G401 (cell line): ENCODE results near the gene HUWE1. TPM values are rescaled to one million over a fixed set of nuclear protein-coding genes. Genes with fewer than 3 reads are reported as not detected.
"Not testable (repeated sequence)": the region's sequence is repeated elsewhere in the genome, so short reads cannot be mapped to it uniquely, and the experiment has no call there.

Experiments used
- DNase-seq: peaks from one replicate; pipeline ENCODE4 v3.0.0-alpha.2; 2015; ENCODE audit warnings: low spot score
- in situ Hi-C: cut with HindIII; loops from 2 replicates; pipeline ENCODE4 v1.10.0; 2016; ENCODE audit warnings: low sequenced_read_pairs, mixed read lengths
- total RNA-seq: library from RNA; depleted of rRNA; stranded (reverse); fragments of >200 nt; shearing (Covaris generic); gene quantifications from 2 replicates; pipeline ENCODE4 v1.2.3, GENCODE V29; 2014; rRNA removed

The HUWE1 gene, protein sequence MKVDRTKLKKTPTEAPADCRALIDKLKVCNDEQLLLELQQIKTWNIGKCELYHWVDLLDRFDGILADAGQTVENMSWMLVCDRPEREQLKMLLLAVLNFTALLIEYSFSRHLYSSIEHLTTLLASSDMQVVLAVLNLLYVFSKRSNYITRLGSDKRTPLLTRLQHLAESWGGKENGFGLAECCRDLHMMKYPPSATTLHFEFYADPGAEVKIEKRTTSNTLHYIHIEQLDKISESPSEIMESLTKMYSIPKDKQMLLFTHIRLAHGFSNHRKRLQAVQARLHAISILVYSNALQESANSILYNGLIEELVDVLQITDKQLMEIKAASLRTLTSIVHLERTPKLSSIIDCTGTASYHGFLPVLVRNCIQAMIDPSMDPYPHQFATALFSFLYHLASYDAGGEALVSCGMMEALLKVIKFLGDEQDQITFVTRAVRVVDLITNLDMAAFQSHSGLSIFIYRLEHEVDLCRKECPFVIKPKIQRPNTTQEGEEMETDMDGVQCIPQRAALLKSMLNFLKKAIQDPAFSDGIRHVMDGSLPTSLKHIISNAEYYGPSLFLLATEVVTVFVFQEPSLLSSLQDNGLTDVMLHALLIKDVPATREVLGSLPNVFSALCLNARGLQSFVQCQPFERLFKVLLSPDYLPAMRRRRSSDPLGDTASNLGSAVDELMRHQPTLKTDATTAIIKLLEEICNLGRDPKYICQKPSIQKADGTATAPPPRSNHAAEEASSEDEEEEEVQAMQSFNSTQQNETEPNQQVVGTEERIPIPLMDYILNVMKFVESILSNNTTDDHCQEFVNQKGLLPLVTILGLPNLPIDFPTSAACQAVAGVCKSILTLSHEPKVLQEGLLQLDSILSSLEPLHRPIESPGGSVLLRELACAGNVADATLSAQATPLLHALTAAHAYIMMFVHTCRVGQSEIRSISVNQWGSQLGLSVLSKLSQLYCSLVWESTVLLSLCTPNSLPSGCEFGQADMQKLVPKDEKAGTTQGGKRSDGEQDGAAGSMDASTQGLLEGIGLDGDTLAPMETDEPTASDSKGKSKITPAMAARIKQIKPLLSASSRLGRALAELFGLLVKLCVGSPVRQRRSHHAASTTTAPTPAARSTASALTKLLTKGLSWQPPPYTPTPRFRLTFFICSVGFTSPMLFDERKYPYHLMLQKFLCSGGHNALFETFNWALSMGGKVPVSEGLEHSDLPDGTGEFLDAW (N-terminal part only)
- 38.1 and 42.1 TPM in 2 replicates for total RNA-seq

DNA sequence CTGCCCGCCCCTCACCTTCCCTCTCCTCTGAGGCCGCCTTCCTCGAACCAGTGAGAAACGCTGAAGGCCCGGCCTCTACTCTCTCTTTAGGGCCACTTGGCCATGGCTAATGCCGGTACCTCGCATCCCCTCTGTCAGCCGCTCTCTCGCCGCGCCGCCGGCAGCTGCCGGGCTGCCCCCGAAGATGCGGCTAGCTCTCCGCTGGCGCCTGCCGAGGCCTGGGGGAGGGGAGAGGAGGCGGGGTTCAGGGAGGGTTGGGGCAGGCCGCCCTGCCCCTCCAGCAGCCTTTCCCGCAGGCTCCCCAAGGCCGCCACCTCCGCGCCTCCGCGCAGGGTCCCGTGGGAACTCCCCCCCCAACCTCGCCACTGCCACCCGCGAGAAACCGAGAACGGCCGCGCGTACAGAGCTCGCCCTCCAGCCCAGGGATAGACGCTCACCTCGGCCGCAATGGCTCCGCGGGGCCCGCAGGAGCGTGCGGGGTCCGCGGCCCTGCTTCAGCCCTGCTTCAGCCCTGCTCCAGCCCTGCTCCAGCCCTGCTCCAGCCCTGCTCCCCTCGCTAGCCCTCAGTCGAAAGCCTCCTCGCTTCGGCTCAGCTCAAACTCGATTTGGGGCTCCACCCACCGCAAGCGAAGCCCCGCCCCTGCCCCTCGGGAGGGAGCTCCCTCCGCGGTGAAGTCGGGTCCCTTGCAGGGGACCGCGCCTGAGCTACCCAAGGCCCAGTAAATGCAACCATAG, at the start of gene HUWE1:
Gene HUWE1, minus strand, starts transcription at position 569 of the 735 bp plus-strand sequence. CDS start 32,612 bp downstream, outside the sequence.
- DNase-seq, result peak; percentile 82
- in situ Hi-C loops, result no loop called here

DNA sequence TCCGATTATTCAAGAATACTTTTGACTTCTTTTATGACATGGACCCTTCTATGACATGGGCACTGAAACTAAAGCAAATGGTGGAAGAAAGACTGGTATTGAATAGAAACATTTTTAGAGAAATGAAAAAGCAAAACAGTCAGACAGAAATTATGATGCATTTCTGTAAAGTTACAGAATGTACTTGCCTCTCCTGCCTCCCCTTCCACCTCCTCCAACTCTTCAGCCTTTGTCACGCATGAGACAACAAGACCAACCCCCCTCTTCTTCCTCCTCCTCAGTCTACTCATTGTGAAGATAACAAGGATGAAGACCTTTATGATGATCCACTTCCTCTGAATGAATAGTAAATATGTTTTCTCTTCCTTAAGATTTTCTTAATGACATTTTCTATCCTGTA, 46.3 kb upstream of the HUWE1 start:
- in situ Hi-C loops, result no loop called here
- DNase-seq, result no peak

DNA sequence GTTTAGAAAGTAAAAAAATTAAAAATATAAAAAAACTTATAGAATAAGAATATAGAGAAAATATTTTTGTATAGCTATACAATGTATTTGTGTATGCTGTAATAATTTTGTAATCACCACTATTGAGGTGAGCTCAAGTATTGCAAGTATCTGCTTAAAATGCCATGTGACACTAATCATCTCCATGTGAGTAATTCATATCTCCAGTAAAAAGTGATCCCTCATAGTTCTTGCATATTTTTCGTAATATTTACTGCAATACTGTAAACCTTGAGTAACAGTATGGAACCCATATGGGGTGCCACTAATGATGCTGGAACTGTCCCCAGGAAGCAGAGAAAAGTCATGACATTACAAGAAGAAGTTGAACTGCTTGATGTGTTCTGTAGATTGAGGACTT, 43.2 kb upstream of the HUWE1 start:
- in situ Hi-C loops, result no loop called here
- DNase-seq, result no peak

DNA sequence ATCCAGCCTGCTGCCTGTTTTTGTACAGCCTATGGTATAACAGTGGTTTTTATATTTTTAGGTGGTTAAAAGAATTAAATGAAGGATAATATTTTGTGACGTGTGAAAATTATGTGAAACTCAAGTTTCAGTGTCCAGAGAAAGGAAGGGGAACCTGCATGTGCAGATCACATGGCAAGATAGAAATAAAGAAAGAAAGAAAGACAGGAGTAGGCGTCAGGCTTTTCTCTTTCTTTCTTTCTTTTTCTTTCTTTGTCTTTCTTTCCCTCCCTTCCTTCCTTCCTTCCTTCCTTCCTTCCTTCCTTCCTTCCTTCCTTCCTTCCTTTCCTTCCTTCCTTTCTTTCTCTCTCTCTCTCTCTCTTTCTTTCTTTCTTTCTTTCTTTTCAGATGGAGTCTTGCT, 42.0 kb upstream of the HUWE1 start:
- no peak for DNase-seq
- in situ Hi-C loops, result no loop called here

DNA sequence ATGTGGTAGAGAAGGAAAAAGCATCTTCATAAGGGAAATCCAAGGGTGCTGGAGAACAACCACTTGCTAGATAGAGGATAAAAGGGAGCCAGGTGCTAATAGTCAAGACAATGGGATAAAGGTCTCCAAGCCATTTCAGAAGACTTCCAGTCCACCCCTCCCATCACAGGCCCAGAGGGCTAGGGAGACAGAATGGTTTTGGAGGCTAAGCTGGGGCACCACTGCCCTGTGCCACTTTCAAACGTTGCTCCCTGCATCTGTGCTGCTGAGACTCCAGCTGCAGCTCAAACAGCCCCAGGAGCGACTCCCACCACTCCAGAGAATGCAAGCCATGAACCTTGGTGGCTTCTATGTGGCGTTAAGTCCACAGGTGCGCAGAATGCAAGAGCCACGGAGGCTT, 38.4 kb upstream of the HUWE1 start:
- no peak for DNase-seq
- in situ Hi-C loops, result no loop called here

DNA sequence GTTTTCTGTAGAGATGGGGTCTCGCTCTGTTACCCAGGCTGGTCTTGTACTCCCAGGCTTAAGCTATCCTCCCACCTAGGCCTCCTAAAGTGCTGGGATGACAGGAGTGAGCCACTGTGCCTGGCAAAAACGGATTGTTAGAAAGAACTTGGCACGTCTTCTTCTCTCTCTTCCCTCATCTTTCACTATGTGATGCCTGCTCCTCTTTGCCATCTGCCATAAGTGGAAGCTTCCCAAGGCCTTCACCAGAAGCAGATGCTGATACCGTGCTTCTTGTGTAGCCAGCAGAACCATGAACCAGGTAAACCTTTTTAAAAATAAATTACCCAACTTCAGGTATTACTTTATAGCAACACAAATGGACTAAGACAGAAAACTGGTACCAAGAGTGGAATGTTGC, 36.9 kb upstream of the HUWE1 start:
- in situ Hi-C loops, result no loop called here
- DNase-seq, result peak; percentile 67

DNA sequence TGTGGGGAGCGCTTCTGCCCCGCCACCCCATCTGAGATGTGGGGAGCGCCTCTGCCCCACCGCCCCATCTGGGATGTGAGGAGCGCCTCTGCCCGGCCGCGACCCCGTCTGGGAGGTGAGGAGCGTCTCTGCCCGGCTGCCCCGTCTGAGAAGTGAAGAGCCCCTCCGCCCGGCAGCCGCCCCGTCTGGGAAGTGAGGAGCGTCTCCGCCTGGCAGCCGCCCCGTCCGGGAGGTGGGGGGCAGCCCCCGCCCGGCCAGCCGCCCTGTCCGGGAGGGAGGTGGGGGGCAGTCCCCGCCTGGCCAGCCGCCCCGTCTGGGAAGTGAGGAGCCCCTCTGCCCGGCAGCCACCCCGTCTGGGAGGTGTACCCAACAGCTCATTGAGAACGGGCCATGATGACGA, 35.1 kb upstream of the HUWE1 start:
- in situ Hi-C loops, DNase-seq: not testable (repeated sequence)

DNA sequence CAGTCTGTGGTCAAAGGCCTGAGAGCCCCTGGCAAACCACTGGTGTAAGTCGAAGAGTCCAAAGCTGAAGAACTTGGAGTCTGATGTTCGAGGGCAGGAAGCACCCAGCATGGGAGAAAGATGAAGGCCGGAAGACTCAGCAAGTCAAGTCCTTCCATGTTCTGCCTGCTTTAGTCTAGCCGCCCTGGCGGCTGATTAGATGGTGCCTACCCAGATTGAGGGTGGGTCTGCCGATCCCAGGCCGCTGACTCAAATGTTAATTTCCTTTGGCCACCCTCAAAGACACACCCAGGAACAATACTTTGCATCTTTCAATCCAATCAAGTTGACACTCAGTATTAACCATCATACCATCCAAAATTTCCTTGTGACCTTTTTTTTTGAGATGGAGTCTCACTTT, 33.1 kb upstream of the HUWE1 start:
- in situ Hi-C loops, DNase-seq: not testable (repeated sequence)

DNA sequence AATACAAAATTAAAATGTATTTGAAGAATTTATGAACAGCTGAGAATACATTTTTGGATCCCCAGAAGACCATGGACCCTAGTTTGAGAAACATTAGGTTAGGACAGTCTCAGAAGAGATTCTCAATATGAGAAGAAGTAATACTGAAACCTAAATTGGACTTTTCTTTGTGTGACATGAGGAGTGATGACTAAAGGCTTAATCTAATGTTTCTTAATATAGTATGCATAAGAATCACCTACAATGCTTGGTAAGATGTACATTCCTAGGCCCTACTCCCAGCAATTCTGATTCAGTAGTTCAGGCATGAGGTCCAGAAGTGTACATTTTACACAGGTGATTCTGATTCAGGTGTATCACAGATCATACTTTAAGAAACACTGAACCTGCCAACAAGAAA, 31.6 kb upstream of the HUWE1 start:
- no peak for DNase-seq
- in situ Hi-C loops, result no loop called here

DNA sequence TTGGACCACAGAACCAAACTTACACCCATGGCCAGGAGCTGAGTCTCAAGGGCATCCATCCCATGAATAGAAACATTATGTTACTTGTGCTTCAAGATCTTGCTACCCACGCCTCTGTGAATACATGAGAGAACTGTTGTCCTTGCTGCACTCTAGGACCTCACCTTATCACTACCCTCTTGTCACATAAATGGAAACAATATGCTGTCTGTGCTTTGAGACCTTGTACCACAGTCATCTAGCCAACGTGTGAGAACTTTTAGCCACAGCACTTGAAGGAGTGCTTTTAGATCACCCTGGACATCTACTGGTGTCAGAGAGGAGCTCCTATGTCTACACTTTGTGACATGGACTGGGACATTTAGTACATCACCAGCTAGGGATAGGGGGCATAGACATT, 30.7 kb upstream of the HUWE1 start:
- no peak for DNase-seq
- in situ Hi-C loops, result no loop called here

DNA sequence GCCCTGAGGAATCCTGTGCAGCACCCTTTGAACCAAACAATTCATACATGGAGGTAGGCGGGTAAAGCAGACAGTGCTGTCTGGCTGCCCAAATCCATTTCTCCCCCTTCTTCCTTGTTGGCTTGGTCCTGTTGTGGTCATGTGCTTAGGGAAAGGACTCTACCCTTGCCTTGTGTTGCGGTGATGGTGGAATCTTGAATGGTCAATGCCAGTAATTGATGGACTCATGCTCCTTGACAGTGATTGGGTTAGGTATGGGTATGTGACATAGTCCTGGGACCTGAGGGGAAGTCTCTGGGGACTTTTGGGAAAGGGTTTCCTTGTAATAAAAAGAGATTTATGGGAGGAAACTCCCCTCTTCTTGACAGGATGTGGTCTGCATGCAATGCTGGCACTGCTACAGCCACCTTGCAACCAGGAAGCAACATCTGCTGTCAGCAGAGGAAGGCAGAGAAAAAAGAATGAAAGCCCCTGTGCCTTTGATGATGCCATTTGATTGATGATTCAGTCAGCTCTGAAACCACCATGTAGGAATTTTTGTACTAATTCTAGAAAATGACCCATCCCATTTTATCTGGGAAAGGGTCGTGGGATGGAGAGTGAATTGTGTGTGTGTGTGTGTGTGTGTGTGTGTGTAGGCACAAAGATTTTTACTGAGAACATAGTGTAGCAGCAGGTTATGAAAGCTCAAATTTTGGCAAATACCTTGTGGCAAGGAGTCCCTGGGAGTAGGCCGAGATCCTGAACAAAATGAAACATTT, 30.0 kb upstream of the HUWE1 start:
- in situ Hi-C loops, result no loop called here
- no peak for DNase-seq

DNA sequence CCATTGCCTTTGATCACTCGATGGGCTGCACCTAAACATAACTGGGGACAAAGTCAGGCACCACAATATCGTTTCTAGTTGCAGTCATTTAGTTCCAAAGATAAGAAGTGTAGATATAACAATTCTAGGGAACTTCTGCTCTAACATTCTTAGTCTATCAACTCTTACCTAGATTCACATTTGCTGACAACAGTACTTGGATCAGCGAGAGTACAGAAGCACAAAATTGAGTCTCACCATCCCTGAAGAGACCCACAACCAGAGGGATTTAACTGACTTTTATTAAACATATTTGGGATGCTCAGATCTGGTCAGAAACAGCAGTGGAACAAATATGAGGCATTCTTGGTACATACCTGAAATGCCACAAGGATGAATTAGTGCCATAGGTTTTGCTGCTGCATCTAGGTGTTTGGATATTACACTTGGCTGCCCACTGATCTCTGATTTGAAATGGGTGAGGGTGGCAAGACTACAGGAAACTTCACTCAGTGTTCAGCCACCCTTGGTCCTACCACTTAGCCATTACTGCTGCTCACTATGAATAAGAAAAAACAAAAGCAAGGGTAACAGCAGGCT, 28.9 kb upstream of the HUWE1 start:
- no peak for DNase-seq
- in situ Hi-C loops, result no loop called here

DNA sequence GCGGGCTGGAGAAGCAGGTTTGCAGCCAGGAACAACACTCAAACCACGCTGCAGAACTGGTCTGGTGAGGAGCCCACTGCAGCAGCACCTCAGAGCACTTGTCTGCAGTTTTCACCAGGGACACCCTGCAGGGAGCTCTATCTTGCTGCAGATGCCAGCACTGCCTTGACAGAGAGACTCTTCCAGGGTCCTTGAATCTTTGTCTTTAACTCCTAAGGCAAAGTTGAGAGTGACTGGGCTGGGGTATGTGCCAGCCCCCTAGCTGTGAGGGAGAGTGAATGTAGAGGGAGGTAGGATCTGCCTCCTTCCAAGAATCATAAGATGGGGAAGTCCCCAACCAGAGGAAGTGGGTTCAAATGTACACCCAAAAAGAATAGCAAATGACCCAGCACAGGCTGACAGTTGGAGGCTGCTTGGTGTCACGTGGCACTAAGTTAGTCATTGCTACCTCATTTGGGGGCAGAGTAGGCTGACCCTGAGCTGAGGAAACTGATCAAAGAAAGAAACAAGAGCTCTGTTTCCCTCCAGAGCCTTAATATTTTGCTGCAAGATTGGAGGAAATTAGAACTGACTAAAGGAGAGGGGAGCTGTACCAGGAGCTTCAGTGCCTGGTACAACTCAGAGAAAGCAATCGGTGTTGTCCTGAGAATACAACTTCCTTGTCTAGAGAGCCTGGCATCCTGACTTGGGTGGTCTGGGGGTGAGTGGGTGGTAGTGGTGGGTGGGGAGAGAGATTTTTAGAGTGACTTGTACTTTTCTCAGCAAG, 28.2 kb upstream of the HUWE1 start:
- peak; percentile 0 for DNase-seq

DNA sequence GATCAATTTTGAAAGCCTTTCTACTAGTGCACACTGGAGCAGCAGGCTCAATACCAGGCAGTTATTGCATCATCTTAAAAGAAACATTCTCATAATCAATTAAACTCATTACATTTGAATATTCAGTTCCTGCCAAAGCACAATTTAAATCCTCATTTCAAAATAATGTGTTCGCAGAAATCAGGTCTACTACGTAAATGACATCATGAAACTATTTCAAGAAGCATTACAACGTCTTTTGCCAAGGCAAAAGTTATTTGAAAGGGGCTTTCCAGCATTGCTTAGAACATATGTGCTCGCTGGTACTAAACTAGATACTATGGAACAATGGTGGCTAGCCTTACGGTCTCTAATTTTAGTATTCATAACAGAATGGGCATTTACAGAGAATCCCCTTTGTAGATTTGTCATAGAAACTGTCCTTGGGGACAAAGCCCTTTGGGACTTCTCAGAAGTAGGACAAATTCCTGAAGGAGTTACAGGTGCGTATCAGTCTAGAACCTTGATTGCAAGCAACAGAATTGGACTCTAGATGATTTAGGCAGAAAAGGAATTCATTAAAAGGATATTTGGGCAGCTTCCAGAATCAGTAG, 27.6 kb upstream of the HUWE1 start:
- in situ Hi-C loops, result no loop called here
- no peak for DNase-seq

More for the DNA sequence above, 28.2 kb upstream of the HUWE1 start:
- in situ Hi-C loops, result no loop called here

DNA sequence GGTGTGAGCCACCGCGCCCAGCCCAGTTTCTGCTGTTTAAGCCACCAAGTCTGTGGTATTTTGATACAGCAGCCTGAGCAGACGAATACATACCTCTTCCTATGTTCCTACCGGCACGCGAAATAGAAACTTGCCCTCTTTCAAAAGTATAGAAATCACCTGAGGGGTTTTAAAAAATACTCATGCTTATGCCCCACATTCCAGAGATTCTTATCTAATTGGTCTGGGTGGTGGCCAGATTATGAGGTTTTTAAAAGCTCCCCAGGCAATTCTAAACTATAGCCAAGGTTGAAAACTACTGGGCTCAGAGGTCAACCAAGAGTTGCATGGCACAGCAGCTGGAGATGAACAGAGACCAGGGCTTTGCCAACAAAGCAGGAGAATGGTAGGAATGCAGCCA, 24.9 kb upstream of the HUWE1 start:
- in situ Hi-C loops, result no loop called here
- DNase-seq, result no peak

DNA sequence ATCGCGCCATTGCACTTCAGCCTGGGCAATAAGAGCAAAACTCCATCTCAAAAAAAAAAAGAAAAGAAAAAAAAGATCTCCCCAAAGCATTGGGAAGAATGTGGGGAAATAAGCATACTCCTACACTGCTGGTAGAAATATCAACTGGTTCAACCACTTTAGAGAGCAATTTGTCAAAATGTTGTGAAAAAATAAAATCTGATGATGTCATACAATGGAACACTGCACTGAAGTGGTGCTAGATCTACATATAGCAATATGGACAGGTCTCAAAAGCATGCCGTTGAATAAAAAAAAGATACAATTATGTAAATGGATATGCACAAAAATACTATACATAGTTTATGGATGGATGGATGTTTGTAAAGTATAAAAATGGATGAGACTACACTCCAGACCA, 18.3 kb upstream of the HUWE1 start:
- in situ Hi-C loops, result no loop called here
- no peak for DNase-seq

DNA sequence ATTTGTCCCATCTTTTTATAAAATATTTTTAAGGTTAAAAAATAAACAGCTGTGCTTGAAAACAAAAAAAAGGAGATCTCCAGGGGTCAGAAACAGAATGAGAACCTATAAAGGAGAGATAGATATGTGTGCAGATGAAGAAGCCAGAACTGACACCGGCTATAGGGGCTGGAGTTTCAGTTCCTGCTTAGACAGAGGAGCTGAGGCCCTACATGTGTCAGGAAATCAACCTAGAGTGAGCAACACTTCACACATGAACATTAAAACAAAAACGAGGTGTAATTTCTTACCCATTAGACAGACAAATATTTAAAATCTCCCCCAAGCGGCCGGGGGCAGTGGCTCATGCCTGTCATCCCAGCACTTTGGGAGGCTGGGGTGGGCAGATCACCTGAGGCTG, 17.8 kb upstream of the HUWE1 start:
- in situ Hi-C loops, result no loop called here

More for the DNA sequence above, 17.8 kb upstream of the HUWE1 start:
- no peak for DNase-seq
